T-helper 17 cell (primary cell): ENCODE data around the gene PKD2L2. TPM values are rescaled to one million over a fixed set of nuclear protein-coding genes. Genes with fewer than 3 reads are reported as not detected.
A peak's percentile ranks its signal among the peaks of the same experiment; 100 is the strongest.
"Not testable (repeated sequence)": the region's sequence is repeated elsewhere in the genome, so short reads cannot be mapped to it uniquely, and the experiment has no call there.

ENCODE experiments used
- ATAC-seq: fragments of 150-1000 bp; cut with Tn5 transposase; 2 replicates; pipeline ENCODE4 v1.10.0; 2021; ENCODE audit warnings: mild to moderate bottlenecking, moderate library complexity
- DNase-seq, 3 donors: peaks; one replicate each; pipeline versions ENCODE4 v3.0.0 to v3.0.0-alpha.2; 2020 to 2021
- H3K9me3 ChIP-seq: one replicate; pipeline ENCODE4 v1.7.0; 2013; ENCODE audit warnings: low read length, mild to moderate bottlenecking; ENCODE audit not compliant: control insufficient read depth, poor library complexity, severe bottlenecking
- H3K27ac Mint-ChIP-seq: one replicate; pipeline ENCODE4 v1.8.0; 2022; ENCODE audit warnings: mild to moderate bottlenecking, moderate library complexity, mixed read lengths
- H3K27me3 Mint-ChIP-seq: one replicate; pipeline ENCODE4 v1.8.0; 2022; ENCODE audit warnings: mixed read lengths
- H3K36me3 Mint-ChIP-seq: one replicate; pipeline ENCODE4 v1.8.0; 2022; ENCODE audit warnings: low read depth, mixed read lengths
- H3K4me1 Mint-ChIP-seq: one replicate; pipeline ENCODE4 v1.8.0; 2022; ENCODE audit warnings: mild to moderate bottlenecking, mixed read lengths
- H3K4me3 Mint-ChIP-seq: one replicate; pipeline ENCODE4 v1.8.0; 2022; ENCODE audit warnings: mild to moderate bottlenecking, moderate library complexity, mixed read lengths
- total RNA-seq, 4 donors: library from RNA in 2 of 4; stranded (reverse) in 2 of 4; gene quantifications; one replicate each; pipeline ENCODE4 v1.2.3 and lab custom pipeline; 2022 to 2026

The PKD2L2 gene
- total RNA-seq, 2 donors from 2014 or later, result not detected

GRCh38 chr5:137939331-137939730, 50.1 kb downstream of the PKD2L2 start:
- ATAC-seq (no peak), DNase-seq (no peak)
- Mint-ChIP-seq H3K27me3 (no peaks in the 10 kb centered on the region), H3K36me3 (peaks cover 12% of the 10 kb centered on the region), H3K4me3 (no peak overlapping the region), H3K4me1 (peaks cover 3% of the 10 kb centered on the region), H3K27ac (no peak overlapping the region)
- no peaks in the 10 kb centered on the region for H3K9me3 ChIP-seq

- not testable (repeated sequence) for H3K9me3 ChIP-seq, H3K27me3 Mint-ChIP-seq, ATAC-seq, H3K4me3 Mint-ChIP-seq, H3K4me1 Mint-ChIP-seq, DNase-seq
- H3K36me3 Mint-ChIP-seq, result peaks cover 17% of the 10 kb centered on the region
- H3K27ac Mint-ChIP-seq, result peak overlapping the region; percentile 3
Observed at GRCh38 chr5:137944280-137944679, 55.0 kb downstream of the PKD2L2 start.

GRCh38 chr5:137945825-137946224, 56.6 kb downstream of the PKD2L2 start:
- DNase-seq, result no peak
- peaks cover 22% of the 10 kb centered on the region for H3K36me3 Mint-ChIP-seq
- H3K4me3 Mint-ChIP-seq, result no peak overlapping the region
- H3K4me1 Mint-ChIP-seq, result peaks cover 7% of the 10 kb centered on the region
- no peak for ATAC-seq
- no peaks in the 10 kb centered on the region for H3K27me3 Mint-ChIP-seq
- H3K9me3 ChIP-seq, result no peaks in the 10 kb centered on the region
- no peak overlapping the region for H3K27ac Mint-ChIP-seq

- no peak overlapping the region for H3K27ac Mint-ChIP-seq
- H3K9me3 ChIP-seq, result no peaks in the 10 kb centered on the region
- H3K36me3 Mint-ChIP-seq, result peaks cover 14% of the 10 kb centered on the region
- no peak overlapping the region for H3K4me3 Mint-ChIP-seq
- H3K4me1 Mint-ChIP-seq, result peaks cover 11% of the 10 kb centered on the region
- ATAC-seq (no peak), DNase-seq (no peak)
- H3K27me3 Mint-ChIP-seq, result no peaks in the 10 kb centered on the region
Observed at GRCh38 chr5:137954131-137954879, 65.0 kb downstream of the PKD2L2 start.

GRCh38 chr5:137957948-137958347, 68.7 kb downstream of the PKD2L2 start:
- H3K4me1 Mint-ChIP-seq, result peaks cover 10% of the 10 kb centered on the region
- no peak overlapping the region for H3K4me3 Mint-ChIP-seq
- H3K27ac Mint-ChIP-seq, result no peak overlapping the region

GRCh38 chr5:137959488-137959887, 70.2 kb downstream of the PKD2L2 start:
- H3K4me3 Mint-ChIP-seq, result no peak overlapping the region
- DNase-seq (no peak), ATAC-seq (no peak)
- H3K27me3 Mint-ChIP-seq, result no peaks in the 10 kb centered on the region
- peaks cover 7% of the 10 kb centered on the region for H3K36me3 Mint-ChIP-seq
- peaks cover 10% of the 10 kb centered on the region for H3K4me1 Mint-ChIP-seq
- H3K9me3 ChIP-seq, result no peaks in the 10 kb centered on the region
- peak overlapping the region; percentile 19 for H3K27ac Mint-ChIP-seq

More at GRCh38 chr5:137957948-137958347, 68.7 kb downstream of the PKD2L2 start:
- DNase-seq, result no peak
- Mint-ChIP-seq H3K27me3 (no peaks in the 10 kb centered on the region), H3K36me3 (peaks cover 11% of the 10 kb centered on the region)
- H3K9me3 ChIP-seq, result no peaks in the 10 kb centered on the region
- ATAC-seq, result no peak

- H3K27ac Mint-ChIP-seq, result peak overlapping the region; percentile 19
- no peaks in the 10 kb centered on the region for H3K9me3 ChIP-seq
- no peak overlapping the region for H3K4me3 Mint-ChIP-seq
- H3K36me3 Mint-ChIP-seq, result peaks cover 7% of the 10 kb centered on the region
- ATAC-seq (no peak), DNase-seq (no peak)
- H3K27me3 Mint-ChIP-seq, result no peaks in the 10 kb centered on the region
- H3K4me1 Mint-ChIP-seq, result peaks cover 10% of the 10 kb centered on the region
Observed at GRCh38 chr5:137960141-137960540, 70.9 kb downstream of the PKD2L2 start.

GRCh38 chr5:137960819-137961218, 71.6 kb downstream of the PKD2L2 start:
- peaks cover 13% of the 10 kb centered on the region for H3K4me1 Mint-ChIP-seq
- H3K36me3 Mint-ChIP-seq, result peaks cover 7% of the 10 kb centered on the region
- no peaks in the 10 kb centered on the region for H3K27me3 Mint-ChIP-seq
- H3K4me3 Mint-ChIP-seq, result no peak overlapping the region
- no peak overlapping the region for H3K27ac Mint-ChIP-seq
- DNase-seq (no peak), ATAC-seq (no peak)
- no peaks in the 10 kb centered on the region for H3K9me3 ChIP-seq

- H3K36me3 Mint-ChIP-seq, DNase-seq, H3K9me3 ChIP-seq, H3K27me3 Mint-ChIP-seq, H3K4me1 Mint-ChIP-seq, H3K27ac Mint-ChIP-seq, ATAC-seq: not testable (repeated sequence)
- peak overlapping the region; percentile 5 for H3K4me3 Mint-ChIP-seq
Observed at GRCh38 chr5:137970384-137970783, 81.1 kb downstream of the PKD2L2 start.

- Mint-ChIP-seq H3K27me3 (no peaks in the 10 kb centered on the region), H3K36me3 (peaks cover 21% of the 10 kb centered on the region), H3K4me1 (peaks cover 10% of the 10 kb centered on the region), H3K4me3 (no peak overlapping the region), H3K27ac (no peak overlapping the region)
- no peaks in the 10 kb centered on the region for H3K9me3 ChIP-seq
- ATAC-seq, result no peak
- DNase-seq, result no peak
Observed at GRCh38 chr5:137975208-137975607, 86.0 kb downstream of the PKD2L2 start.

GRCh38 chr5:137989419-137989818, 100.2 kb downstream of the PKD2L2 start:
- no peak overlapping the region for H3K27ac Mint-ChIP-seq
- no peak overlapping the region for H3K4me3 Mint-ChIP-seq
- ATAC-seq, result no peak
- no peak for DNase-seq
- H3K27me3 Mint-ChIP-seq, result no peaks in the 10 kb centered on the region
- H3K4me1 Mint-ChIP-seq, result peaks cover 21% of the 10 kb centered on the region
- H3K36me3 Mint-ChIP-seq, result peaks cover 3% of the 10 kb centered on the region
- no peaks in the 10 kb centered on the region for H3K9me3 ChIP-seq

Other genes starting within 250 kb of the PKD2L2 start
- 10 to 100 TPM; 17.5 to 24.6 TPM for gene KLHL3, start 153.4 kb upstream of the PKD2L2 start, total RNA-seq
- gene HNRNPA0, start 135.1 kb upstream of the PKD2L2 start, total RNA-seq, result 10 to 100 TPM; 37.6 to 38.4 TPM
- not detected for gene MYOT, start 21.6 kb upstream of the PKD2L2 start, total RNA-seq
- 10 to 100 TPM; 46.8 to 54.1 TPM for gene FAM13B, start 143.6 kb downstream of the PKD2L2 start, total RNA-seq
- not detected for gene WNT8A, start 194.6 kb downstream of the PKD2L2 start, total RNA-seq
- gene NME5, start 250.0 kb downstream of the PKD2L2 start, total RNA-seq, result not detected